ENCODE results near the gene KLF7.
A peak's percentile ranks its signal among the peaks of the same experiment; 100 is the strongest.

Gene KLF7

DNA sequence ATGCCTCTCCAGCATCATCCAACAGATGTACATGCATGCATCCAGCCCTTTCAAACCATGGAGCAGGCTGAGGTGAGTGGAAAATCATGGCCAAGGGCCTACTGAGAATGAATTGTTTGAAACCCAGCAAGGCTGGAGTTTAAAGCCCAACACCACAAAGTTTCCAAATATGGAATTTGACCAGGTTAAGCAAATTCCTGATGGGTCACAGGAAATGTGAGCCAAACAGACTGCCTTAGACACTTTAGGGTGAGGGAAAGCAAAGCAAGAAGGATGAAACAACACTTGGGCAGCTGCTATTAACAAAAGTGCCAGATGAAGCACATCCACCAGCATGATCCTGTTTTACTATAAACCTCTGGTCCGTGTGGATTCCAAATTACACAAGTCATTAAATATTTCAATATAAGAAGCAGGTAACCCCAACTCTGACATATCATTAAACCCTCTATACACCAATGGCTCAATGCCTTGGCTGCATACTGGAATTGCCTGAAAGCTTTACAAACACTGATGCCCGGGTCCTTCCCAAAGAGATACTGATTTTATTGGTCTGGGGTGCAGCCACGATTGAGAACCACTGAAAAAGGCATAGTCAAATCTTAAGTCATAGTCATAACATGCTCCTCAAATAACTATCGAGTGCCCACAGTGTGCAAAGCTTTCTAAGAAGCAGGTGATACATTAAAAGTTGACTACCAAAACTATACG is 9.1 kb downstream of the KLF7 start:
- H3K9me3 ChIP-seq (ENCODE audit: severe bottlenecking): no peaks in the 10 kb centered on the region
- H3K27me3 ChIP-seq (ENCODE audit: insufficient read depth, poor library complexity, severe bottlenecking): no peaks in the 10 kb centered on the region
- peaks cover 86% of the 10 kb centered on the region for H3K4me1 ChIP-seq (ENCODE audit: insufficient read depth, poor library complexity, severe bottlenecking)
- no peak overlapping the region for H3K4me3 ChIP-seq (ENCODE audit: severe bottlenecking)
- DNase-seq (ENCODE audit: low spot score) (no peak), ATAC-seq (ENCODE audit: low read depth) (peak; percentile 13; the same call in 2 of the 3 replicates)
- TF ChIP-seq, protein P1, sequence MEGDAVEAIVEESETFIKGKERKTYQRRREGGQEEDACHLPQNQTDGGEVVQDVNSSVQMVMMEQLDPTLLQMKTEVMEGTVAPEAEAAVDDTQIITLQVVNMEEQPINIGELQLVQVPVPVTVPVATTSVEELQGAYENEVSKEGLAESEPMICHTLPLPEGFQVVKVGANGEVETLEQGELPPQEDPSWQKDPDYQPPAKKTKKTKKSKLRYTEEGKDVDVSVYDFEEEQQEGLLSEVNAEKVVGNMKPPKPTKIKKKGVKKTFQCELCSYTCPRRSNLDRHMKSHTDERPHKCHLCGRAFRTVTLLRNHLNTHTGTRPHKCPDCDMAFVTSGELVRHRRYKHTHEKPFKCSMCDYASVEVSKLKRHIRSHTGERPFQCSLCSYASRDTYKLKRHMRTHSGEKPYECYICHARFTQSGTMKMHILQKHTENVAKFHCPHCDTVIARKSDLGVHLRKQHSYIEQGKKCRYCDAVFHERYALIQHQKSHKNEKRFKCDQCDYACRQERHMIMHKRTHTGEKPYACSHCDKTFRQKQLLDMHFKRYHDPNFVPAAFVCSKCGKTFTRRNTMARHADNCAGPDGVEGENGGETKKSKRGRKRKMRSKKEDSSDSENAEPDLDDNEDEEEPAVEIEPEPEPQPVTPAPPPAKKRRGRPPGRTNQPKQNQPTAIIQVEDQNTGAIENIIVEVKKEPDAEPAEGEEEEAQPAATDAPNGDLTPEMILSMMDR (IDR thresholded peaks at IDR 0.05; ENCODE audit: poor library complexity, severe bottlenecking): no peak
- H3K27ac ChIP-seq (ENCODE audit: poor library complexity, severe bottlenecking): peak overlapping the region; percentile 33
- H3K36me3 ChIP-seq (ENCODE audit: low read depth): peaks cover 95% of the 10 kb centered on the region

DNA sequence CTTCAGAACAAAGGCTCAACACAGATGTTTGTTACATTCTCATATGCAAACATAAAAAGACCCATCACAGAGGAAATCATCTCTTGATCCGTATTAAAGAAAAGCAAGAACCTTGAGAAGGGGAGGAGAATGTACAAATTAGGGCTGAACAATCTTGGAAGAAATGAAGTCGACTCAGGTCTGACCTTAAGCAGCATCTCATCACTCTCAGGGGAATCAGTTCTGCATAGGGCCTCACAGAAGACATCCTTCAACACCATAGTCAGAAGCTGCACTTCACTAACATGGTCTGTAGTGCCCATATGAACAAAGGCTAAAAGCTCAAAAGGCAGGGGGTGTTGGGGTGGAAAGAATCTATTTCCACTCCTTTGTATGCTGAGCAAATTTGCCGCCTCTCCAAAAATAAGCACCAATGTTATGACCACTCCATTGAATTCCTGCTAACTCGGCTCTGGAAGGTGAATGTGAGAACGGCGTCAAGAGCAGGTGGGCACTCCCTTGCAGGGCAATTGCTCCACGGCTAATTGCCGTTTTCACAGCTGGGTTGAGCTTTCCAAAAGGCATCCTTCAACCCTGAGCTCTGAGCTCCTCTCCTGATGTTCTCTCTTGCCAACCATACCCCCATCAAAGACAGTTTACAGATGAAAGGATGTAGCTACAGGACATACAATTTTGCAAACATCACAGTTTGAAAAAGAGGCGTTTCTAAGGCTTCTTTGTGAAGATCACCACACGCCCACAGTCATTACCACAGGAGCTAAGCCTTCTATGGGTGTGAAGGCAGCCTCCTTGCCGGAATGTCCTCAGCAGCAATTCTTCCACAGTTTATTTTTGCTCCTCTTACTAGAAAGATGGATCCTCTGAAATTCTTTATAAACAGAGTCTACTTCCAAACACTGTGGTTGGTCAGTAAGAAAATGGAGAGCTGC is 10.0 kb downstream of the KLF7 start:
- H3K4me3 ChIP-seq (ENCODE audit: severe bottlenecking): no peak overlapping the region
- ATAC-seq (ENCODE audit: low read depth) (no peak; the same call in 2 of the 3 replicates), DNase-seq (ENCODE audit: low spot score) (no peak)
- no peaks in the 10 kb centered on the region for H3K9me3 ChIP-seq (ENCODE audit: severe bottlenecking)
- H3K4me1 ChIP-seq (ENCODE audit: insufficient read depth, poor library complexity, severe bottlenecking): peaks cover 82% of the 10 kb centered on the region
- peaks cover 93% of the 10 kb centered on the region for H3K36me3 ChIP-seq (ENCODE audit: low read depth)
- H3K27me3 ChIP-seq (ENCODE audit: insufficient read depth, poor library complexity, severe bottlenecking): no peaks in the 10 kb centered on the region
- TF ChIP-seq, protein P1 (IDR thresholded peaks at IDR 0.05; ENCODE audit: poor library complexity, severe bottlenecking): no peak
- H3K27ac ChIP-seq (ENCODE audit: poor library complexity, severe bottlenecking): peak overlapping the region; percentile 33

DNA sequence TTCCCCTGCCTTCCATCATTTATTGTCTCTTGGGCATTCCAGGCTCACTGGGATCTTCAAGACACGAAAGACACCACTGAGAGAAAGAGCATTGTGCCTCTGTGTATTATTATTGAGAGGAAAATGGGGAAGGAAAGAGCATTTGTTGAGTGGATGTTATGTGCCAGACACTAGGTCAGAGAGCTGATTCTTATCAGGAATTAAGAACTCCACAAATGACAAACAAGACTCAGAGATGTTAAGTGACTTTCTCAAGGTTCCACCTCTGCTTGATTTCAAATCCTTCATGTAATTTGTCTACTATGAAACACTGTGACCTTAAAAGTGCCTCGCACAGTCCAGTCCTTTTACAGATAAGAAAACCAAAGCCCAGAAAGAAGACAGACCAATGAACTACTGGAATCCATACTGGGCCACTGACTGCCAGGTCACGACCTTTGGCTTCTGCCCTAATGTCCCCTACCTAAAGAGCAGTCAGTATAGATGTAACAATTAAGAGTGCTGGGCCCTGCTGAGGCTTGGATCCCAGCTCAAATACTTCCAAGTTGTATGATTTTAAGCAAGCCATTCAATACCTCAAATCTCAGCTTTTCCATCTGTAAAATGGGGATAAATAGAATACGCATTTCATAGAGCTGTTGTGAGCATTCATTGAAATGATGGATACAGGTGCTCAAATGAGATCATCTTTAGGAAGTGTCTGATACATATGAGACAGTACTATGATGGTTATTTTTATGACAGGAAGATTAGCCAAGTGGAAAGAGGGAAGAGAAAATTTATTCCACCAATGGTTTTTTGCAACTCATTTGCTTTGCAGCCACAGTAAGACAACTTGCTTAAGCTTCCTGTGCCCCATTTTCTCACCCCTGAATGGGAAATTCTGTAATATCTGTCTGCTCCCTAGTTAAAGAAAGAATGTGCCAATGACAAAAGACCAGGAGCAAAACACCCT is 10.9 kb downstream of the KLF7 start:
- no peak for ATAC-seq (ENCODE audit: low read depth)
- Histone ChIP-seq H3K4me3 (ENCODE audit: severe bottlenecking) (no peak overlapping the region), H3K36me3 (ENCODE audit: low read depth) (peaks cover 92% of the 10 kb centered on the region), H3K4me1 (ENCODE audit: insufficient read depth, poor library complexity, severe bottlenecking) (peaks cover 81% of the 10 kb centered on the region), H3K27ac (ENCODE audit: poor library complexity, severe bottlenecking) (peak overlapping the region; percentile 33), H3K9me3 (ENCODE audit: severe bottlenecking) (no peaks in the 10 kb centered on the region), H3K27me3 (ENCODE audit: insufficient read depth, poor library complexity, severe bottlenecking) (no peaks in the 10 kb centered on the region)
- TF ChIP-seq, protein P1 (IDR thresholded peaks at IDR 0.05; ENCODE audit: poor library complexity, severe bottlenecking): no peak
- no peak for DNase-seq (ENCODE audit: low spot score)

DNA sequence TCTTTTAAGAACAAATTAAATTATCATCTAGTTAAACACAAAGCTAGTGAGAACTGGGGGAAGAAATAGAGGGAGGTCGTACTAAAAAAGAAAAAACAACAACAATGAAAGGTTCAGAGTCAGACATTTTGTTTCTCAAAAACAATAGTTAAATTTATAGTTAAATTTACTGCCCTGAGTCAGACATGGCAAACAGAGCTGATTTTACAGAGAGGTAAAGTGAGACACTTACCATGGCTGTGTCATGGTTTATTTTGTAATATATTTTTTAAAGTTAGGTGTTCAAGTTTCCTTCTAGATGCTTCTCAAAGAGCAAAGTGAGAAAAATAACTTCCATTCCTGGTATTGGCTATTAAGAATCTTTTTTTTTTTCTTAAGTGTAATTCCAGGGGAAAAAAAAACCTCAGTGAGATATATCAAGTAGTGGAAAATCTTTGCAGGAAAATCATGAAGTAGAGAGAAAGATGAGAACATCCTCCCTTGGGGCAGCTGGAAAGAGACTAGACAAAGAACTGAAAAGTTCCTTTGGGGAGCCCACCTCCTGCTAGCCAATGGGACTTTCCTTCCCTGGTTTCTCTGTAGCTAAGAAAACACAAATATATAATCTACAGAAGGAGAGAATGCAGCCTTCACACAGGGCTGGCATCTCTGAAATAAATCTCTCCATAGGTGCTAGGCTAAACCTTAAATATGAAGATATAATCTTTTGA is 12.3 kb downstream of the KLF7 start:
- DNase-seq (ENCODE audit: low spot score): no peak
- Histone ChIP-seq H3K9me3 (ENCODE audit: severe bottlenecking) (no peaks in the 10 kb centered on the region), H3K4me1 (ENCODE audit: insufficient read depth, poor library complexity, severe bottlenecking) (peaks cover 79% of the 10 kb centered on the region), H3K27me3 (ENCODE audit: insufficient read depth, poor library complexity, severe bottlenecking) (no peaks in the 10 kb centered on the region), H3K4me3 (ENCODE audit: severe bottlenecking) (no peak overlapping the region), H3K27ac (ENCODE audit: poor library complexity, severe bottlenecking) (peak overlapping the region; percentile 33), H3K36me3 (ENCODE audit: low read depth) (peaks cover 92% of the 10 kb centered on the region)
- ATAC-seq (ENCODE audit: low read depth): no peak
- TF ChIP-seq, protein P1 (IDR thresholded peaks at IDR 0.05; ENCODE audit: poor library complexity, severe bottlenecking): no peak
